AG04450 (cell line): ENCODE measurements around the gene PCED1B. TPM values are rescaled to one million over a fixed set of nuclear protein-coding genes. Genes with fewer than 3 reads are reported as not detected.

Experiments
- CTCF ChIA-PET: fragments of 300-600, 350-600 bp; formaldehyde crosslinking; extraction: SDS; loops from one replicate; lab custom pipeline; 2022; ENCODE audit warnings: antibody characterized with exemption, inconsistent platforms; lab: Charles Lee
- POLR2A ChIA-PET: fragments of 350-600 bp; formaldehyde crosslinking; extraction: SDS; loops from one replicate; lab custom pipeline; 2021; ENCODE audit warnings: antibody characterized with exemption, inconsistent platforms; lab: Yijun Ruan, JAX
- DNase-seq: peaks from one replicate; pipeline ENCODE4 v3.0.0-alpha.2; 2011; ENCODE audit warnings: low read depth, low spot score
- H3K27ac ChIP-seq: one replicate; pipeline ENCODE4 v1.5.1; 2012; ENCODE audit warnings: low read depth, low read length, control low read depth
- H3K27me3 ChIP-seq: one replicate; pipeline ENCODE4 v1.6.0; 2012; ENCODE audit warnings: low read length; ENCODE audit not compliant: control insufficient read depth, insufficient read depth
- H3K4me3 ChIP-seq: 2 replicates; pipeline ENCODE4 v1.5.1; 2011; ENCODE audit warnings: mild to moderate bottlenecking, low read depth, low read length, control low read depth
- H3K9me3 ChIP-seq: 2 replicates; pipeline ENCODE4 v1.5.1; 2012; ENCODE audit warnings: low read length; ENCODE audit not compliant: control insufficient read depth, insufficient read depth
- CTCF ChIP-seq: IDR thresholded peaks from 2 replicates; pipeline ENCODE4 v1.5.1; 2011; ENCODE audit warnings: low read depth, low read length, control low read depth, inconsistent platforms
- polyA plus RNA-seq: library from polyadenylated mRNA; depleted of rRNA; stranded (reverse); fragments of >200 nt; gene quantifications from 2 replicates; pipeline ENCODE4 v1.2.3, GENCODE V29; 2011

Gene PCED1B
- polyA plus RNA-seq, 1 experiment: 0.88 TPM

- Histone ChIP-seq H3K9me3 (peaks cover 7% of the 10 kb centered on the region), H3K27me3 (no peaks in the 10 kb centered on the region), H3K27ac (no peak overlapping the region), H3K4me3 (no peak overlapping the region)
- CTCF ChIA-PET: interaction anchor here (0.7 kb wide), 1 partner anchor 26 kb away, joined by 3 read pairs; no protein-coding TSS in a partner anchor
- POLR2A ChIA-PET: no interaction called here
- no peak for DNase-seq
- no peak for TF ChIP-seq CTCF
Observed at GRCh38 chr12:47267571-47267970, 188.2 kb downstream of the PCED1B start.

- H3K27me3 ChIP-seq: no peaks in the 10 kb centered on the region
- H3K9me3 ChIP-seq: peaks cover 7% of the 10 kb centered on the region
- CTCF ChIA-PET: no interaction called here
- no peak for DNase-seq
- no peak overlapping the region for H3K27ac ChIP-seq
- H3K4me3 ChIP-seq: no peak overlapping the region
- TF ChIP-seq CTCF: no peak
- POLR2A ChIA-PET: no interaction called here
Observed at GRCh38 chr12:47268501-47269454, 189.4 kb downstream of the PCED1B start.

- Histone ChIP-seq H3K27me3 (no peaks in the 10 kb centered on the region), H3K4me3 (no peak overlapping the region), H3K9me3 (peaks cover 7% of the 10 kb centered on the region), H3K27ac (no peak overlapping the region)
- POLR2A ChIA-PET: no interaction called here
- DNase-seq: no peak
- no peak for TF ChIP-seq CTCF
- CTCF ChIA-PET: no interaction called here
Observed at GRCh38 chr12:47269916-47270315, 190.5 kb downstream of the PCED1B start.

GRCh38 chr12:47270782-47271664 lies 191.6 kb downstream of the PCED1B start:
- H3K9me3 ChIP-seq: peaks cover 7% of the 10 kb centered on the region
- CTCF ChIA-PET: no interaction called here
- TF ChIP-seq CTCF: no peak
- H3K4me3 ChIP-seq: no peak overlapping the region
- H3K27ac ChIP-seq: no peak overlapping the region
- no peaks in the 10 kb centered on the region for H3K27me3 ChIP-seq
- POLR2A ChIA-PET: no interaction called here
- no peak for DNase-seq
